Measurements from ENCODE around the gene ZNF396.

Gene ZNF396

DNA sequence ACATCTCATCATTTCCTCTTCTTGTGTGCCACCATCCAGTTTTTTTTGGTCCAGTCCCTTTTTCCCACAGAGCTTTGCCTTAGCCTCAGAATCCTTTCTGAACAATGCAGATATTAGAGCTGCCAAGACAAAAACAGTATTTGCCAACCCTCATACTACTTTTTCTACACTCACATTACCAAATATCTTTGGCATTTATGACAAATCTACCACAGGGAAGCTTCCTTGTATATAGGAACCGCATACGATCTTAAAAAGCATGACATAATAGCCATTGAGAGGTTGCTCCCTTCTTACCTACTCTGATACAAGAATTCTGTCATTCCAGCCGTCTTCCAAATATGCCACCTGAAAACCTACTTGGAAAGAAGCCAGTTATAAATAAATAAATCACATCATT lies 42.3 kb downstream of the ZNF396 start:
- Histone ChIP-seq H3K9me3 (ENCODE audit: insufficient read depth, low read length) (no peaks in the 10 kb centered on the region), H3K4me2 (ENCODE audit: low read depth, low read length, poor library complexity, severe bottlenecking) (no peak overlapping the region), H3K27me3 (ENCODE audit: low read length) (no peaks in the 10 kb centered on the region), H3K4me3 (ENCODE audit: insufficient read depth, low read length, poor library complexity, severe bottlenecking) (no peak overlapping the region), H3K36me3 (ENCODE audit: low read length) (peaks cover 76% of the 10 kb centered on the region), H2AFZ (ENCODE audit: low read depth, low read length, severe bottlenecking) (no peak overlapping the region), H3K9ac (ENCODE audit: low read length) (no peak overlapping the region), H3F3A (ENCODE audit: insufficient read depth) (no peaks in the 10 kb centered on the region; the same call in 1 of the 2 replicates), H4K20me1 (ENCODE audit: low read depth, low read length) (peaks cover 25% of the 10 kb centered on the region), H3K79me2 (ENCODE audit: insufficient read depth, low read length) (peaks cover 17% of the 10 kb centered on the region), H3K9me2 (replicated peaks; ENCODE audit: insufficient read depth, low read length) (no peaks in the 10 kb centered on the region), H3K27ac (ENCODE audit: low read depth, low read length) (no peak overlapping the region)
- TF ChIP-seq EZH2phosphoT487 (conservative IDR thresholded peaks at IDR 0.05; ENCODE audit: low read length): no peak
- TF ChIP-seq, protein P1, sequence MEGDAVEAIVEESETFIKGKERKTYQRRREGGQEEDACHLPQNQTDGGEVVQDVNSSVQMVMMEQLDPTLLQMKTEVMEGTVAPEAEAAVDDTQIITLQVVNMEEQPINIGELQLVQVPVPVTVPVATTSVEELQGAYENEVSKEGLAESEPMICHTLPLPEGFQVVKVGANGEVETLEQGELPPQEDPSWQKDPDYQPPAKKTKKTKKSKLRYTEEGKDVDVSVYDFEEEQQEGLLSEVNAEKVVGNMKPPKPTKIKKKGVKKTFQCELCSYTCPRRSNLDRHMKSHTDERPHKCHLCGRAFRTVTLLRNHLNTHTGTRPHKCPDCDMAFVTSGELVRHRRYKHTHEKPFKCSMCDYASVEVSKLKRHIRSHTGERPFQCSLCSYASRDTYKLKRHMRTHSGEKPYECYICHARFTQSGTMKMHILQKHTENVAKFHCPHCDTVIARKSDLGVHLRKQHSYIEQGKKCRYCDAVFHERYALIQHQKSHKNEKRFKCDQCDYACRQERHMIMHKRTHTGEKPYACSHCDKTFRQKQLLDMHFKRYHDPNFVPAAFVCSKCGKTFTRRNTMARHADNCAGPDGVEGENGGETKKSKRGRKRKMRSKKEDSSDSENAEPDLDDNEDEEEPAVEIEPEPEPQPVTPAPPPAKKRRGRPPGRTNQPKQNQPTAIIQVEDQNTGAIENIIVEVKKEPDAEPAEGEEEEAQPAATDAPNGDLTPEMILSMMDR (IDR thresholded peaks at IDR 0.05; ENCODE audit: insufficient read depth, low read length, poor library complexity, severe bottlenecking): no peak

DNA sequence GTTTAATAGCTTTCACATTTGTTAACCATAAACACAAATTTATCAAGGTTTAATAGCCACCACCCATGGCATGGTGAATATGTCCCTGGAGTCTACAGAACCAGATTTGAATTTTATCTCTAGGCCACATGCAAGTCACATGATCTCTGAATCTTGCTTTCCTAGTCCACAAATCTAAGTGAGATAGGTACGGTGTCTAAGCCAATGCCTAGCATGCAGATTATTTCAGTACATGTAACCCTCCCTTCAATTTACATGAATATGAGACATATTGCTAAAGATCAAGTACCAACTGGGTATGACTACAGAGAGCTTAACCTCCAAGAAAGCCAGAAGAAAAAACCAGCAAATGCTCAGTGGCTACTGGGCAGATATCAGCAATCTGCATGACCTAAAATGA lies 42.9 kb downstream of the ZNF396 start:
- TF ChIP-seq, protein P1 (IDR thresholded peaks at IDR 0.05; ENCODE audit: insufficient read depth, low read length, poor library complexity, severe bottlenecking): no peak
- TF ChIP-seq EZH2phosphoT487 (conservative IDR thresholded peaks at IDR 0.05; ENCODE audit: low read length): no peak
- Histone ChIP-seq H4K20me1 (ENCODE audit: low read depth, low read length) (peaks cover 20% of the 10 kb centered on the region), H3K27me3 (ENCODE audit: low read length) (no peaks in the 10 kb centered on the region), H3K4me2 (ENCODE audit: low read depth, low read length, poor library complexity, severe bottlenecking) (no peak overlapping the region), H3K9me2 (replicated peaks; ENCODE audit: insufficient read depth, low read length) (no peaks in the 10 kb centered on the region), H2AFZ (ENCODE audit: low read depth, low read length, severe bottlenecking) (no peak overlapping the region), H3K9ac (ENCODE audit: low read length) (no peak overlapping the region), H3K27ac (ENCODE audit: low read depth, low read length) (no peak overlapping the region), H3K9me3 (ENCODE audit: insufficient read depth, low read length) (no peaks in the 10 kb centered on the region), H3F3A (ENCODE audit: insufficient read depth) (no peaks in the 10 kb centered on the region; the same call in 1 of the 2 replicates), H3K4me3 (ENCODE audit: insufficient read depth, low read length, poor library complexity, severe bottlenecking) (no peak overlapping the region), H3K79me2 (ENCODE audit: insufficient read depth, low read length) (peaks cover 12% of the 10 kb centered on the region; the same call in 1 of the 2 replicates), H3K36me3 (ENCODE audit: low read length) (peaks cover 70% of the 10 kb centered on the region)

DNA sequence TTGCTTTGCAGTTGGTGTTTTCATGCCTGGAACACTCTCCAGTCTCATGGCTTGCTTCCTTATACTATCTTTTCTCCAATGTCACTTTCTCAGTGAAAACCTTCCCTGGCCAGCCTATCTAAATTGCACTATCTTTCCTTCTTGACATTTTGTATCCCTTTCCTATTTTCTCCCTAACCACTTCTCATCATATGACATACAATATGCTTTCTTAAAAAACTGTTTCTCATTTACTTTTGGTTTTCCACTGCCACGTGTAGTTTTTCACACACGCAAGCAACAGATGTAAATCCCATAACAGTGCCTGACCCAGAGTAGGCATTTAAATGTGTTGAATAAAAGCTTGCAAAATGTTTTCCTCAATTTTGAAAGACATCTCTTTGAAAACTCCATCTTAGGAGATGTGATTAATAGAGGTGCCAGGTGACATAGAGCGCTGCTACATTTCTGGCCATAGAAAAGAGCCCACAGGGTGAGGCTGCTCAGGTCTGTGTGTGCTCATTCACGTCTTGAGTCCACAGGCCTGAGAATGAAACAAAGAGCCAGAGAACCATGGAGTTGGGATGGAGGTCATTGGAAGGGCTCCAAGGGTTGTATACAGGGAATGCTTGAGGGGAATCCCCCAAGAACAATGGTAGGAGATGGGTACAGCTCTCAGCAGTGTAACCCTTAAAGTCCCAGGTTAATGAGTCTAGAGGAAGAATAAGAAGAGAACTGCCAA lies 45.6 kb downstream of the ZNF396 start:
- H3K9me2 ChIP-seq (replicated peaks; ENCODE audit: insufficient read depth, low read length): no peaks in the 10 kb centered on the region
- no peak overlapping the region for H2AFZ ChIP-seq (ENCODE audit: low read depth, low read length, severe bottlenecking)
- no peak overlapping the region for H3K4me3 ChIP-seq (ENCODE audit: insufficient read depth, low read length, poor library complexity, severe bottlenecking)
- H3K27ac ChIP-seq (ENCODE audit: low read depth, low read length): no peak overlapping the region
- TF ChIP-seq EZH2phosphoT487 (conservative IDR thresholded peaks at IDR 0.05; ENCODE audit: low read length): no peak
- TF ChIP-seq, protein P1 (IDR thresholded peaks at IDR 0.05; ENCODE audit: insufficient read depth, low read length, poor library complexity, severe bottlenecking): no peak
- H3F3A ChIP-seq (ENCODE audit: insufficient read depth): no peaks in the 10 kb centered on the region; the same call in 1 of the 2 replicates
- H3K79me2 ChIP-seq (ENCODE audit: insufficient read depth, low read length): no peaks in the 10 kb centered on the region
- H4K20me1 ChIP-seq (ENCODE audit: low read depth, low read length): peaks cover 3% of the 10 kb centered on the region
- no peaks in the 10 kb centered on the region for H3K27me3 ChIP-seq (ENCODE audit: low read length)
- no peak overlapping the region for H3K4me2 ChIP-seq (ENCODE audit: low read depth, low read length, poor library complexity, severe bottlenecking)
- no peaks in the 10 kb centered on the region for H3K9me3 ChIP-seq (ENCODE audit: insufficient read depth, low read length)
- no peak overlapping the region for H3K9ac ChIP-seq (ENCODE audit: low read length)
- H3K36me3 ChIP-seq (ENCODE audit: low read length): peaks cover 43% of the 10 kb centered on the region

All from SU-DHL-6 (cell line).